Measurements from ENCODE around the gene NXNL2.

- TF ChIP-seq CTCF (conservative IDR thresholded peaks at IDR 0.05; ENCODE audit: low read length) (no peak), EZH2phosphoT487 (IDR thresholded peaks at IDR 0.05; ENCODE audit: borderline replicate concordance, low read depth, low read length) (no peak)
Measured at GRCh38 chr9:88589656-88590055, 54.7 kb downstream of the NXNL2 start.

Measured in OCI-LY7 (cell line).